Stimulated activated CD4-positive, alpha-beta T cell treated with anti-CD3 and anti-CD28 coated beads, Interleukin-15, amount 100 ng/mL, for 1 hour (primary cell): ENCODE data around the gene ADAP1.

ENCODE experiments used
- DNase-seq, 2 donors: peaks; one replicate each; pipeline ENCODE4 v3.0.0-alpha.2; 2020; ENCODE audit warnings: low read depth in 1 of 2, low spot score in 1 of 2

The ADAP1 gene

DNA sequence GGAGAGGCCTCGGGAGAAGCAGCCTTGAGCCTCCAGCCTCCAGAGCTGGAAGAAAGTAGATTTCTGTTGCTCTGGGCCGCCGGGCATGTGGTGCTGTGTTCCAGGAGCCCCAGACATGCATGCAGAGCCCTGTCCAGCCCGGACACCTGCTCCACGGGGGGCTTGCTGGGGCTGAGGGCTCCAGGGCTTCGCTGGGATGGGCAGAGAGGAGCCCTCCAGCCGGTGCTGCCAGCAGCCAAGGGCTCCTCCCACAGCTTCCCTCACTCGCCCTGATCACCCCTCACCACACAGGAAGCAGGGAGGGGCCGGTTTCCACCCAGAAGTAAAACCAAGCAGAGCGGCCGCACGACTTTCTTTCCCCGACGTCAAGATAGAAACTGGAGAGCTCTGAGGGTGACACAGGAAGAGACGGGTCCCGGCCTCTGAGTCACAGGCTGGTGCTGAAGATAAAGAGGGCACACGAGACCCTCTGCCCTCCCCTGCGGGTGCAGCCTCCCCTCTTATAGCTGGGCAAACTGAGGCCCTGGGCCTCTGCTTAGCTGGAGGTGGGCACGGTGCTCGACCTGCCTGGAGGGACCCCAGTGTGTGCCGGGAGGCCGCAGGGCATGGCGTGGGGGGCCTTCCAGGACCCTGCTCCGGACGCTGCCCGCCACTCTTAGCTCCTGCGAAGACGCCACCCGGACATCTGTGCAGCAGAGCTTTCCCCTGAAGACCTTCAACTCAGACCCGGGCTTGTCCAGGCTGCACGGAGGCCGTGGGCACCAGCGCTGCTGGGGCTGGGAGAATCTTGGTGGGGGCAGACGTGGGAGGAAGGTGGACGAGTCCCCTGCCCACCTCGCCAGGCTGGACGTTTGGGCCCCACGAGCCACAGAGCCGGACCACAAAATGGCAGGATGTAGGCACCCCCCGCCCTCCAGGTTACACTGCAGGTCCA lies 31.1 kb downstream of the ADAP1 start:
- peak; percentile 76 to 82 for DNase-seq

DNA sequence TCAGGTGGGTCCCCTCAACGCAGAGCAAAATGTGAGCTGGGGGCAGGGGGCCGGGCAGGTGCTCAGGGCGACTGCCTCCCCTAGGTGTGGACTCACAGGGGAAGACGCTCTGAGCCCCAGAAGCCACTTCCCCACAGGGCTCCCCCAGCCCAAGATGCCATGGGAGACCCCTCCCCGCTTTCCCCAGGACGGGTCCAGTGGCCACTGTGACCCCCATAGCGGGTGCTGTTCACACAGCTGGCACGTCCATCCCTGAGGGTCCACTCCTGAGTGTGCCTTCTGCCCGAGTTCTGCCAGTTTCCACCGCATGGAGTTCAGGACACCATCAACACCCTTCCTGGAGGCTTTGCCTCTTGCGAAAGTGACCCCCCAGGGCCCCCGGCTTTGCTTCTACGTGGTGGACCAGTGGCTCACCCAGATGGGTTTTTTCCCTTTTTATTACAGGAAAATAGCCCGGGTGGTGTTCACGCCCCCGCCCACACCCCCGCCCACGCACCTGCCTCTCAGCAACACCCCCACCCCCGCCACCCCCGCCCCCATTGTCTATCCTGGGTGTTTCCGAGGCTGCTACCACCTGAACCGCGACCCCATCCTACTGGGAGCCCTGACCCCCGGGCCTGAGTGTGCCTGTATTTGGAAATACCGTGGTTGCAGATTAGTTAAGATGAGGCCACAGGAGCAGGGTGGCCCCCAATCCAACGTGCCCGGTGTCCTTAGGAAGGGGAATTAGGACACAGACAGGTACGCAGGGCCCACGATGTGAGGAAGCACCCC lies 32.0 kb downstream of the ADAP1 start:
- no peak for DNase-seq

DNA sequence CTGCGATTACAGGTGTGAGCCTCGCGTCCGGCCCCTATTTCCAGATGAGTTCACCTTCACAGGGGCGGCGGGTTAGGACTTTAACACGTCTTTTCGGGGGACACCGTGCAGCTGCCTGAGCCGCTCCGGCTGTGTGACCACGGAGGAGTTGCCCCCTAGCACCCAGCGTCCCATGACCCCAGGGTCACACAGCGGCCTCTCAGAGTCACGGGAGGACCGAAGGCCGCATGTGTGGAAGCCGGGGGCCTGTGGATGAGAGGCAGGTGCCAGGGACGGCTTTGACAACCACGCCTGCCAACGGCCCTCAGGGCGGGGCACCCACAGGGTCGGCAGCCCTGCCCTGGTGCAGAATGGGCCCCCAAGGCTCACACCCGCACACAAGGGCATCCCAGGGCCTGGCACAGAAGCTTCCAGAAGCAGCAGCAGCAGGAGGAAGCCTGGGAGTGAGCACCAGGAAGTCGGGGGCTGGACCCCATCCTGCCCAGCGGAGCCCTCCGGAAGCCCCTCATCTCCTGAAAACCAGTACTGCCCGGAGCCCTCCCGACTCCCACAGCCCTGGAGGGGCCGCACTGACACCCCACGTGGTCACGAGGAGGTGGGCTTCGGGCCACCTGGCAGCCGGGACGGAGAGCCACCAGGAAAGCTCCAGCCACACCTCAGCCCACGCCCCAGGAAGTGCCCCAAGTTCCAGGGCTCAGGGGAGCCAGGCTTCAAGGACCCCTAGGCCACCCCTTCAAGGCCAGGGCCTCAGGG lies 32.7 kb downstream of the ADAP1 start:
- no peak for DNase-seq

DNA sequence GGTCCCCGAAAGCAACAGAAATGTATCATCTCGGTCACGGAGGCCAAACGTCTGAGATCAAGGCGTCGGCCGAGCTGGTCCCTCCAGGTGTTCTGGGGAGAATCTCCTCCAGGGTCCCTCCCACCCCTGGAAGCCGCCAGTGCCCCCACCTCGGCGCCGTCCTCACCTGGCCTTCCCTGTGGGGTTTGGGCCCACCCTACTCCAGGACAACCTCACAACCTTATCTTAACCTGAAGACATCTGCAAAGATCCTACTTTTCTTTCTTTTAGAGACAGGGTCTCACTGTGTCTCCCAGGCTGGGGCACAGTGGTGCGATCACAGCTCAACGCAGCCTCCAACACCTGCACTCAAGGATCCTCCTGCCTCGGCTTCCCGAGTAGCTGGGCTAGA lies 33.4 kb downstream of the ADAP1 start:
- no peak for DNase-seq

DNA sequence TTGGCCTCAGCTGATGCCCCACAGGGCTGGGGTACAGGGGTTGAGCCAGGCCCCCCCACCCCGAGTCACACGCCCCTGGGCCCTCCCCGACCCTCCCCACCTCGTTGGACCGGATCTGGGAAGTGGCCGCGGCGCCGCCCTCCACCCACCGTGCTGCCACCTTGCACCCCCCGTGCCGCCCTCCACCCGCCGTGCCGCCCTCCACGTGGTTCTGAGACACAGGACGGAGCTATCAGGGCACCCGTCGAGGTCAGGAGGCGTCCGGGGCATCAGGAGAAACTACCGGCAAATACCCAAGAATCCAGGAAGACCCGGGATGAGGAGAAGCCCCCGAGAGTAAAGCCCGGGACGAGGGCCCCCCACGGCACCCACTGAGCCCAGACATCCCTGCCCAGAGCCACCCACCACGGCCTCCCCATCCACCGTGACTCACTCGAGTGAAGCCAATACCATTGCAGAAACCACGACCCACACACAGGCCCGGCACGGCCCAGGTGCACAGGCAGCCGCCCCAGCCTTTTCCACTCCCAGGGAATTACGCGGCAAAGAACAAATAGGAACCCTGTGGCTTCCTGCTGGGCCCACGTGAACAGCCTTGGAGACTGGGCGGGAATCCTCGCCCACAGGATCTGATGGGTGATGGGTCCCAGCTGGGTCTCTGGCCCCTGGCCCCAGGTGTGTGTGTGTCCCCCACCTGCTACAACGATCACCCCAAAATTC lies 34.0 kb downstream of the ADAP1 start:
- DNase-seq = no peak

DNA sequence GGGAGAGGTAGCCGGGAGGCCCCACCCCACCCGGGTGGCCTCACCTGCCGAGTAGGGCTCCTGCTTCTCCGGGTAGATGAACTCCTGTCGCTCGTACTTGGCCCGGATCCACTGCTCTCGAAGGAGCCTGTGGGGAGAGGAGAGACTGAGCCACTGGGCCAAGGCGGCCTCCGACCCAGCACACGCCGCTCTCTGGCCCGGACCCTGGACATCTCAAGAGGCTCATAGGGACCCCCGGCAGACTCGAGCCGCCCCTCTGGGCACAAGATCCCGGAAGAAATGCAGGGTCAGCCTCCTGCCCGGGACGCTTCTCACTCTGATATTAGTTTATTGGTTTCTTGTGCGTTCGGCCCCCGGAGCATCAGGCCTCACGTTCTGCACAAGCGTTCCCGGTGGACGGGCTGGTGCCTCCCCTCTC lies 34.5 kb downstream of the ADAP1 start:
- no peak for DNase-seq

DNA sequence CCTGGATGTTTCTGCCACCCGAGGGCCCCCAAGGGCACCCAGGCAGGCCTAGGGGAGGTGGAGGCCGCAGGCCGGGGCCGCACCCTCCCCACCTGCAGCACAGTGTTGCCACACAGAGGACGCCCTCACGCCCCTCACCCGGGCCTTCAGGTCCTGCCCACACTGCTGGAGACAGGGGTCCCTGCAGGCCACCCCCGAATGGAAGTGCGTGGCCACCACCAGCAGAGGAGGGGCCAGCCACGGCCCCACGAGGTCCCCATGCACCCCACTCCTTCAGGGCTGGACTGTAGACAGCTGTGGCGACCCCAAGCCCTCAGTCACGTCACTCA lies 35.4 kb downstream of the ADAP1 start:
- DNase-seq = no peak

DNA sequence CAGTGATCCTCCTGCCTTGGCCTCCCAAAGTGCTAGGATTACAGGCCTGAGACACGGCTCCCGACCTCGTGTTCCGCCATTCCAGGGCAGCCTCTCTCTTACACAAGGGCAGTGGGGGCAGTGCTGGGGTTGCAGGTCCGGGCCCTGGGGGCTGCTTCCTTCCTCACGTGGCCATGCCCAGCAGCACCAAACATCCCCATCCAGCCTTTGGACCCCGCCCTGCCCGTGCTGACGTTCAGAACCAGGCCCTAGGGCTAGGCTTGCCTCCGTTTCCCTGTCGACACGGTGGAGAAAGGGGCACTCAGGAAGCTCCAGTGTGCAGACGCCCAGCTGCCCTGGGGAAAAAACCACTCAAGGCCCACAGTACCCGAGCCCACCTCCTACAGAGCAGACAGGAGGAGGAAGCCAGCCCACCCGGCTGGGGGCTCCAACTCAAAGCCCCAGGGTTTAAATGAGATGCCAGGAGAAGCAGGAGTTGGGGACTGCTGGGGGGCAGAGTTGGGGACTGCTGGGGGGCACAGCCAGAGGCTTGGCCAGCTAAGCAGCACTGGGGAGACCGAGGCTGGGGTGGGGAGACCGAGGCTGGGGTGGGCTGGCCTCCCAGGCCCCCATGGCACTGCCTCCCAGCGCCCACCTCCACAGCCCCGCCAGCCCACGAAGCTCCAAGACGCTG lies 35.9 kb downstream of the ADAP1 start:
- DNase-seq = no peak

DNA sequence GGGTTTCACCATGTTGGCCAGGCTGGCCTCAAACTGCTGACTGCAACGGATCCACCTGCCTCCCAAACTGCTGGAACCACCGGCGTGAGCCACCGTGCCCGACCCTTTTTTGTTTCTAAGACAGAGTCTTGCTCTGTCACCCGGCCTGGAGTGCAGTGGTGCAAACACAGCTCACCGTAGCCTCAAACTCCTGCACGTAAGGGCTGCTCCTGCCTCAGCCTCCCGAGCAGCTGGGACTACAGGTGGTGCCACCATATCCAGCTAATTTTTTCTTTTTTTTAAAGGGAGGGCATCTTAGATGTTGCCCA lies 36.4 kb downstream of the ADAP1 start:
- DNase-seq = no peak

DNA sequence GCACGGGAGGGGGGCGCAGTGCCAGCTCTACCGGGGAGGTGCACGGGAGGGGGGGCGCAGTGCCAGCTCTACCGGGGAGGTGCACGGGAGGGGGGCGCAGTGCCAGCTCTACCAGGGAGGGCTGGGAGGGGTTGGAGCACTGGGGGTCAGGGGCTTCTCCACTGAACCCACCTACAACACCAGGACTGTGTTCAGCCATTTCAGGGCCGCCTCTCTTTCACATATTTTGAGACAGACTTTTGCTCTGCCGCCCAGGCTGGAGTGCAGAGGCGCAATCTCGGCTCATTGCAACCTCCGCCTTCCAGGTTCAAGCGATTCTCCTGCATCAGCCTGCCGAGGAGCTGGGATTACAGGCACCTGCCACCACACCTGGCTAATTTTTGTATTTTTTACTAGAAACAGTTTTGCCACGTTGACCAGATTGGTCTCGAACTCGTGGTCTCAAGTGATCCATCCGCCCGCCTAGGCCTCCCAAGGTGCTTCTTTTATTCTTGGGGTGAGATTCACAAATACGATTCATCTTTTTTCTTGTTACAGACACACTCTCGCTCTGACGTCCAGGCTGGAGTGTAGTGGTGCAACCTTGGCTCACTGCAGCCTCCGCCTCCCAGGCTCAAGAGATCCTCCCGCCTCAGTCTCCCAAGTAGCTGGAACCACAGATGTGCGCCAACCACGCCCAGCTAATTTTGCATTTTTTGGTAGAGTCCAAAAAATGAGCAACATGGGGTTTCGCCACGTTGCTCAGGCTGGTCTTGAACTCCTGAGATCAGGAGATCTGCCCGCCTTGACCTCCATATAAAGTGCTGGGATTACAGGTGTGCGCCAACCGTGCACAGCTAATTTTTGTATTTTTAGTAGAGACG lies 37.0 kb downstream of the ADAP1 start:
- no peak for DNase-seq

DNA sequence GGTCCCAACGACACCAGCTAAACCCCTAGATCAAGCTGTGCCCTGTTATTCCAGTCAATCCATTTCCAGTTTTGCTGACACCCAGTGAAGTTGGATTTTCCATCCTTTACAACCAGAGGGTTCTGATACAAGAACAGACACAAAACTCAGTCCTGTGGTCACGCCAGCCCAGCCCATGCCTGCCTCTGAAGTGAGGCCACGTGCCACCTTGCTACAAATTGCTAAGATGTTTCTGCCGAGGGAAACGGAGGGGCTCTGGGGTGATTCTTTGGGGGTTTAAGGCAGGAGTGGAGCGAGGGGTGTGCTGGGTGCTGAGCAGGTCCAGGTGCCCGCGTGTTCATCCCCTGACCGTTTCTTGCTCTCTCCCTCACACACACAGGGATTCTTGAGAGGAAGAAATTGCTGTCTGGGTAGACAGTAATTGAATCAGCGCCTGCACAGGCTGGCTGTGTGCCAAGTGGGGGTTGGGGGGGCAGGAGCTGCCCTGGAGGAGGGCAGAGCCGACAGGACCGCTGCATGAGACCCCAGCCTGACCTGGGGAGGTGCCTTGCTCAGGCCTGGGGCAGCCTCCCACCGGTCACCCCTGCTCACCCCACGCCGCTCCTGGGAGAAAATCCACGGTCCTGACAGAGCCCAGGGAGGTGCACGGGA lies 38.1 kb downstream of the ADAP1 start:
- DNase-seq = no peak

DNA sequence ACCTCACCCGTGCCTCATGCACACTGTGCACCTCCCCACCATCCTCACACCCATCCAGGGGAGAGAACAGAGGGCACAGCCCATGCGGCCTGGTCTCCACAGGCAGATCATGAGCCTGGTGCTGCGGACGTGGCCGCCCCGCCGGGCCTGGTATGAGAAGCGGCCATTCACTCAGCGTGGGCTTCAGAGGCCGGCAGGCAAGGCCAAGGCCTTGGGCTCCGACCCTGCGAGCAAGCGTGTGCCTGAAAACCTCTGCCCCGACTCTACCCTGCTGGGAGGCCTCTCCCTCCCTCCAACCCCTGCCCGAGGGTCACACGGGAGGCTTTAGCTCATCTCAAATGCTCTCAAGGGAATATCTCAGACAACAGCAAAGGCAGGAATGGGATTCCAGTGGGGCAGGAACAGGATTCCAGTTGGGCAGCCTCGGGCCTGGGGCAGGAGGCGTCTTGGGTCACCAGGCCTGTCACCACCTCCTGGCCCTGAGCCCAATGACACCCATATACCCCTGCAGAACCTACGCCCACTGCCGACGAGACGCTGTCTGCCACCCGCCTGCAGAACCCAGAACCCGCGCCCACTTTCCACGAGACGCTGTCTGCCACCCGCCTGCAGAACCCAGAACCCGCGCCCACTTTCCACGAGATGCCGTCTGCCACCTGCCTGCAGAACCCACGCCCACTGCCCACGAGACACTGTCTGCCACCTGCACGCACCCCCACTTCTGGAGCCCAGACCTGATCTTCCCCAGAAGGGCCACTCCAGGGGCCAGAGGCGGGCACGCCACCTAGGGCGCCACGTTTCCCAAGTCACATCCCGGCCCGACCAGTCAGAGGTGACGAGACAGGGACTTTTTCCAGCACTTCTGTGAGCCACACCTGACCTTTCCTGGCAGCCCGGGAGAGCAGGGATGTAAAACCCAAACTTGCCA lies 38.9 kb downstream of the ADAP1 start:
- DNase-seq = no peak

DNA sequence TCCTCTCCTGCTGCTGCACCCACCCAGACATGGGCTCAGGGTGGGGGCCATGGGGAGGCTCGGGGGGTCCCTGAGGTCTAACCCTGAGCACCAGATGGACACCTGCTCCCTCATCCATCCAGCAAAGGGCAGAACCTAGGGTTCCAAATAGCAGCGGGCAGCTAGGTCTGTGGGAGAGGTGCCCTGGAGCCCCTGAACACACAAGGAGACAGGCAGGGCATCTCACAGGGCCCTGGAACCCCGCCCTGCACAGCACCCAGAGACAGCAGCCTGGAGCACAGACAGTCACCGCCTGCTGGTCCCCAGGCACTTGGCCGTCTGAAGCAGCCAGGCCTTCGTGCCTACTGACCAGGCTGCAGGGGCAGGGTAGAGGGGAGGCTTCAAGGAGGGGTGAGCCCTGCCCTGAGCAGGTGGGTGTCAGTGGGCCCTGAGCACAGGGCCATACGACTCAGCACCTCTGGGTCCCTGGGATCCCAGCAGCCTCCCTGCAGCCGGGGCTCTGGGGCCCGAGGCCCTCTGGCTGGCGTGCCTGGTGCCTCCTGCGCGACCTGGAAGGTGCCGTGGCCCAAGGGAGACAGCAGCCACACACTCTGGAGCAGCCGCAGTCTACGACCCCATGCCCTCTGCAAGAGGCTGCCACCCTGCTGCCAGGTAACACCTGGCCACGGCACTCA lies 39.8 kb downstream of the ADAP1 start:
- no peak for DNase-seq

DNA sequence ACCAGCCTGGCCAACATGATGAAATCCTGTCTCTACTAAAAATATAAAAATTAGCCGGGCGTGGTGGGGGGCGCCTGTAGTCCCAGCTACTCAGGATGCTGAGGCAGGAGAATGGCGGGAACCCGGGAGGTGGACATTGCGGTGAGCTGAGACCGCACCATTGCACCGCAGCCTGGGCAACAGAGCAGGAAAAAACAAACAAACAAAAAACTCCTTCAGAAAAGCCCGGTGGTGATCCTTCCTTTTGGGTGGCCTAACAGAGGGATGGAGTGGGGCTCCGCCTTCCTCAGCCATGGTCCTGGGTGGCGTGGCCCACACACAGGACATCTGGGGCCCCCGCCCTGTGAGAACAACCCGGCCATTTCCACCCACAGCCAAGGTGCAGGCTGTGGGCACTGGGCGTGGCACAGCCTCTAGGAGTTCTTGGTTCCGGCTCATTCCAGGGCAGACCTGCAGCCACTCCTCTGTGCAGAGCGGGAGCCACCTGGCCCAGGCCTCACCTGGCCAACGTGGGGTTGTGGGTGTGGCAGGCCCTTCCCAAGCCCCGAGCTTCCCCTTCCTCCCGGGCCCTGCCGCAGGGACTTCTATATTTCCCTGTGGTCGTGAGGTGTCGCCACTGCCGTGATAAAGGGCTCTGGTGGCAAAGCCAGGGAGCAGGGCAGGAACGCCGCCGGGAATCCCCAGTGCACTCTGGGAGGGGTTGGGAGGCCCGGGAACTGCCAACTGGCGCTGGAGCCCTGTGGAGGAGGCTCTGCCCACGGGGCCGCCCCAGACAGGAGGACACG lies 40.6 kb downstream of the ADAP1 start:
- no peak for DNase-seq

DNA sequence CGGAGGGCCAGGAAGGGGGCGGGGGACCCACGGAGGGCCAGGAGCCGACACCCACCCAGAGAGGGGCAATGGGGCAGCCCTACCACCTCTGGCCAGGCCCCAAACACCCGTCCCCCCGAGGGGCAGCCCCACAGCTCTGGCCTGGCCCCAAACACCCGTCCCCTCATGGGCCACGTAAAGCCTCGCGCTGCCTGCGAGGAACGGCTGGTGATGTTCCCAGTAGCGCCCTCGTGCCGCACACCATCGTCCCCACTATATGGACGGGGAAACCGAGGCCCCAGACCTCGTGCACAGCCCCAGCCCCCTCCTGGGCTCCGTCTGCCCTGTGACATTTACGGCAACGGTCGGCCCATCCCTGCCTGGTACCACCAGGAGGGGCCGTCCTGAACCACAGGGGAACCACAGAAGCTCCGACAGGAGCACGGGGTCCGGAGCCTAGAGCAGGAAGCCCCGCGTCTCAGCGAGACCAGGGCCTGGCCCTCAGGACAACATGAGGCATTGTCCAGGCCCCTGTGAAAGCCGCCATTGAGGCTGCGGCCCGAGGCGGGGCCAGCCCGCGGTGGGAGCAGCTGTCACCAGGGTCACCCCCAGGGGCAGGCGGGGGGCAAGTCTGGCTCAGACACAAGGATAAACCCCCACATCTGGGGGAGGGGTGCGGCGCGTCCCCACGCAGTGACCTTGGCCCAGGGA lies 42.5 kb downstream of the ADAP1 start:
- DNase-seq = no peak

DNA sequence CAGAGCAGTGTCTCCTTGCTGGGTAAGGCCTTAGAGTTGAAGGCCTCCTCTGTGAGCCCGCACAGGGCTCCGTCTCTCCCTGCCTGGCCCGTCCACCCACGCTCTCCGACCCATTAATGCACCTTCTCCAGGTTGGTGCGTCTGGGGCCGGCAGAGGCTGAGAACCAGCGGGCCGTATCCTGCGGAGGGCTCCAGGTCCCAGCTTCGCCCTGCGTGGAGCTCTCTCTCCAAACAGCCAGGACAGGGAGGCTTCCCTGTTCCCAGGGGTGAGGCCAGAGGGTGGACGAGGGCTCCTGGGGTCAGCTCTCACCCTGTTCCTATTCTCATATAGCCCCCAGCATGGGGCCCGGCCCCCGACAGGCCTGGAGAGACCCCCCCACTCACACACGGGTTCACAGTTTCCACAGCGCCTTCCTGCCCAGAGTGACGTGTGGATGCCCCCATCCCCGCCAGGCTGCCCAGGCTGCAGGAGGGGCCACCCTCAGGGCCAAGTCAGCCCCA lies 43.5 kb downstream of the ADAP1 start:
- DNase-seq = no peak
